Stimulated activated CD4-positive, alpha-beta T cell treated with anti-CD3 and anti-CD28 coated beads, Interleukin-4, amount 100 ng/mL, for 24 hours (primary cell): ENCODE results near the gene WASF1.
A peak's percentile ranks its signal among the peaks of the same experiment; 100 is the strongest.

Source experiments
- DNase-seq: peaks from one replicate; pipeline ENCODE4 v3.0.0-alpha.2; 2020

Gene WASF1

GRCh38 chr6:110179406-110180227 lies at the start of gene WASF1:
Gene WASF1, minus strand, starts transcription at chr6:110179670. Its CDS starts 52,069 bp downstream, at chr6:110127601.
- DNase-seq = peak; percentile 91

- DNase-seq = no peak
Measured at GRCh38 chr6:110226261-110226660, 46.8 kb upstream of the WASF1 start.

GRCh38 chr6:110221738-110222137 lies 42.3 kb upstream of the WASF1 start:
- DNase-seq = no peak

- DNase-seq = no peak
Measured at GRCh38 chr6:110217266-110217665, 37.8 kb upstream of the WASF1 start.

- no peak for DNase-seq
Measured at GRCh38 chr6:110216140-110216539, 36.7 kb upstream of the WASF1 start.

- DNase-seq = no peak
Measured at GRCh38 chr6:110214338-110214737, 34.9 kb upstream of the WASF1 start.

GRCh38 chr6:110211753-110212152 lies 32.3 kb upstream of the WASF1 start:
- no peak for DNase-seq

- DNase-seq = no peak
Measured at GRCh38 chr6:110207652-110208051, 28.2 kb upstream of the WASF1 start.

GRCh38 chr6:110201151-110201884 lies 21.8 kb upstream of the WASF1 start:
- DNase-seq = no peak

GRCh38 chr6:110198561-110198960 lies 19.1 kb upstream of the WASF1 start:
- no peak for DNase-seq

- DNase-seq = no peak
Measured at GRCh38 chr6:110196874-110197273, 17.4 kb upstream of the WASF1 start.

GRCh38 chr6:110195639-110196038 lies 16.2 kb upstream of the WASF1 start:
- DNase-seq = no peak

GRCh38 chr6:110191477-110191876 lies 12.0 kb upstream of the WASF1 start:
- DNase-seq = no peak

GRCh38 chr6:110190726-110191125 lies 11.3 kb upstream of the WASF1 start:
- no peak for DNase-seq

GRCh38 chr6:110188791-110189190 lies 9.3 kb upstream of the WASF1 start:
- no peak for DNase-seq

GRCh38 chr6:110185879-110186278 lies 6.4 kb upstream of the WASF1 start:
- DNase-seq = no peak

- DNase-seq = no peak
Measured at GRCh38 chr6:110183292-110183885, 3.9 kb upstream of the WASF1 start.

- DNase-seq = peak; percentile 5
Measured at GRCh38 chr6:110181131-110182030, 1.9 kb upstream of the WASF1 start.

- peak; percentile 62 for DNase-seq
Measured at GRCh38 chr6:110180228-110181008, 948 bp upstream of the WASF1 start, which contains the start of gene CDC40. Gene CDC40, plus strand, starts transcription at chr6:110180427. Its CDS starts 18 bp downstream, at chr6:110180445.

- peak; percentile 61 for DNase-seq
Measured at GRCh38 chr6:110178626-110179405, 654 bp downstream of the WASF1 start.
